IMR-90 (cell line): ENCODE data around the gene CHST8. TPM values are rescaled to one million over a fixed set of nuclear protein-coding genes. Genes with fewer than 3 reads are reported as not detected.

Source experiments
- ATAC-seq: fragments of 200-7000 bp; cut with Tn5 transposase; 2 replicates; pipeline ENCODE4 v1.9.1; 2020; ENCODE audit warnings: low read depth, mild to moderate bottlenecking, moderate library complexity
- BruUV-seq: library from RNA; stranded (reverse); fragments of 400-500 nt; replicated peaks from 2 replicates; lab custom pipeline; 2021; lab: Mats Ljungman, UMichigan
- CTCF ChIA-PET: fragments of 300-600 bp; formaldehyde crosslinking; extraction: SDS; loops from one replicate; lab custom pipeline; 2021; ENCODE audit warnings: antibody characterized with exemption; lab: Yijun Ruan, JAX
- POLR2A ChIA-PET: fragments of 300-600 bp; sonication (Branson Sonifier 250); formaldehyde crosslinking; loops from one replicate; lab custom pipeline; 2022; ENCODE audit warnings: antibody characterized with exemption; ENCODE audit not compliant: unreplicated experiment; lab: Charles Lee
- DNase-seq: peaks from one replicate; pipeline ENCODE4 v3.0.0; 2013
- H2AFZ ChIP-seq: replicated peaks from 2 replicates; pipeline ENCODE3; 2013; ENCODE audit warnings: low read length, mild to moderate bottlenecking; ENCODE audit not compliant: poor library complexity
- H2AK5ac ChIP-seq: 2 replicates; pipeline ENCODE4 v1.6.1; 2013; ENCODE audit warnings: low read depth, low read length, inconsistent platforms
- H2AK9ac ChIP-seq: replicated peaks from 2 replicates; pipeline ENCODE3; 2013; ENCODE audit warnings: mild to moderate bottlenecking, low read depth, low read length, moderate library complexity; ENCODE audit not compliant: poor library complexity
- H2BK120ac ChIP-seq: 2 replicates; pipeline ENCODE4 v1.6.1; 2013; ENCODE audit warnings: low read depth, low read length, inconsistent platforms
- H2BK15ac ChIP-seq: 3 replicates; pipeline ENCODE4 v1.6.1; 2013; ENCODE audit warnings: low read depth, low read length, inconsistent platforms
- H2BK20ac ChIP-seq: 2 replicates; pipeline ENCODE4 v1.6.1; 2013; ENCODE audit warnings: low read depth, mild to moderate bottlenecking, inconsistent platforms, low read length, moderate library complexity
- H2BK5ac ChIP-seq: 2 replicates; pipeline ENCODE4 v1.6.1; 2013; ENCODE audit warnings: mild to moderate bottlenecking, low read depth, low read length, inconsistent platforms; ENCODE audit not compliant: poor library complexity, severe bottlenecking
- H3K14ac ChIP-seq: replicated peaks from 2 replicates; pipeline ENCODE4 v1.6.1; 2013; ENCODE audit warnings: low read depth, low read length, inconsistent platforms
- H3K18ac ChIP-seq: 2 replicates; pipeline ENCODE4 v1.6.1; 2013; ENCODE audit warnings: low read depth, low read length, control low read depth
- H3K23ac ChIP-seq: 2 replicates; pipeline ENCODE4 v1.6.1; 2013; ENCODE audit warnings: low read depth, low read length, inconsistent platforms
- H3K27ac ChIP-seq: 2 replicates; pipeline ENCODE4 v1.5.1; 2013; ENCODE audit warnings: mild to moderate bottlenecking, control low read depth, low read length; ENCODE audit not compliant: insufficient read depth
- H3K27me3 ChIP-seq: 2 replicates; pipeline ENCODE4 v1.6.1; 2013; ENCODE audit warnings: low read length; ENCODE audit not compliant: control insufficient read depth, insufficient read depth
- H3K36me3 ChIP-seq: 2 replicates; pipeline ENCODE4 v1.6.1; 2013; ENCODE audit warnings: low read length, mixed read lengths; ENCODE audit not compliant: control insufficient read depth, insufficient read depth
- H3K4ac ChIP-seq: 2 replicates; pipeline ENCODE4 v1.6.1; 2013; ENCODE audit warnings: low read depth, low read length, inconsistent platforms
- H3K4me1 ChIP-seq: 2 replicates; pipeline ENCODE4 v1.6.1; 2013; ENCODE audit warnings: low read length, mixed read lengths; ENCODE audit not compliant: control insufficient read depth, insufficient read depth
- H3K4me2 ChIP-seq: 2 replicates; pipeline ENCODE4 v1.6.1; 2013; ENCODE audit warnings: low read depth, mild to moderate bottlenecking, control low read depth, low read length, moderate library complexity
- H3K4me3 ChIP-seq: 2 replicates; pipeline ENCODE4 v1.5.1; 2013; ENCODE audit warnings: low read depth, mild to moderate bottlenecking, control low read depth, low read length, moderate library complexity; ENCODE audit not compliant: insufficient read depth
- H3K56ac ChIP-seq: 2 replicates; pipeline ENCODE4 v1.6.1; 2013; ENCODE audit warnings: low read length, inconsistent platforms; ENCODE audit not compliant: insufficient read depth; ENCODE audit errors: extremely low read depth
- H3K79me1 ChIP-seq, 2 experiments: 2 replicates each; pipeline ENCODE4 v1.6.1; 2013; ENCODE audit warnings: low read length in 2 of 2, inconsistent platforms in 1 of 2, low read depth in 1 of 2
- H3K9ac ChIP-seq: 2 replicates; pipeline ENCODE4 v1.6.1; 2013; ENCODE audit warnings: low read depth, low read length, control low read depth
- H3K9me1 ChIP-seq: 2 replicates; pipeline ENCODE4 v1.6.1; 2013; ENCODE audit warnings: low read length, inconsistent platforms; ENCODE audit not compliant: insufficient read depth
- H3K9me3 ChIP-seq: 2 replicates; pipeline ENCODE4 v1.6.1; 2013; ENCODE audit warnings: low read length; ENCODE audit not compliant: control insufficient read depth, insufficient read depth
- H4K20me1 ChIP-seq: 2 replicates; pipeline ENCODE4 v1.6.1; 2013; ENCODE audit warnings: low read length, inconsistent platforms; ENCODE audit not compliant: insufficient read depth
- H4K5ac ChIP-seq: 2 replicates; pipeline ENCODE4 v1.6.1; 2013; ENCODE audit warnings: mild to moderate bottlenecking, low read depth, low read length, control low read depth
- H4K8ac ChIP-seq, 2 experiments: 2 replicates each; pipeline ENCODE4 v1.6.1; 2013; ENCODE audit warnings: low read depth in 2 of 2, low read length in 2 of 2, control low read depth in 1 of 2, inconsistent platforms in 1 of 2
- H4K91ac ChIP-seq: 2 replicates; pipeline ENCODE4 v1.6.1; 2013; ENCODE audit warnings: low read depth, low read length, inconsistent platforms; ENCODE audit not compliant: insufficient read depth
- BHLHE40 ChIP-seq: fragments of 150-350 bp; IDR thresholded peaks from 2 replicates; pipeline ENCODE4 v1.6.1; 2016; ENCODE audit warnings: mild to moderate bottlenecking, low read depth, low read length
- CEBPB ChIP-seq: IDR thresholded peaks from 2 replicates; pipeline ENCODE4 v1.6.1; 2012; ENCODE audit warnings: low read depth, low read length, improper control_type of control experiment
- CHD1 ChIP-seq: IDR thresholded peaks from 2 replicates; pipeline ENCODE4 v1.6.1; 2012; ENCODE audit warnings: low read depth, low read length, improper control_type of control experiment
- CTCF ChIP-seq: conservative IDR thresholded peaks from 2 replicates; pipeline ENCODE4 v1.5.1; 2012; ENCODE audit warnings: mild to moderate bottlenecking, low read depth, low read length, improper control_type of control experiment
- FOS ChIP-seq: fragments of 150-350 bp; IDR thresholded peaks from 2 replicates; pipeline ENCODE4 v1.6.1; 2016; ENCODE audit warnings: low read depth, low read length
- MAFK ChIP-seq: IDR thresholded peaks from 2 replicates; pipeline ENCODE4 v1.6.1; 2012; ENCODE audit warnings: low read depth, low read length, improper control_type of control experiment
- MAZ ChIP-seq: IDR thresholded peaks from 2 replicates; pipeline ENCODE4 v1.6.1; 2012; ENCODE audit warnings: low read depth, mild to moderate bottlenecking, low read length, improper control_type of control experiment, moderate library complexity, borderline replicate concordance
- MXI1 ChIP-seq: IDR thresholded peaks from 2 replicates; pipeline ENCODE4 v1.6.1; 2012; ENCODE audit warnings: low read depth, mild to moderate bottlenecking, low read length, moderate library complexity, borderline replicate concordance
- NFE2L2 ChIP-seq: fragments of 150-350 bp; IDR thresholded peaks from 2 replicates; pipeline ENCODE4 v1.6.1; 2016; ENCODE audit warnings: low read depth, mild to moderate bottlenecking, low read length
- POLR2A ChIP-seq: IDR thresholded peaks from 2 replicates; pipeline ENCODE4 v1.6.1; 2012; ENCODE audit warnings: mild to moderate bottlenecking, low read depth, low read length
- RAD21 ChIP-seq: IDR thresholded peaks from 2 replicates; pipeline ENCODE4 v1.6.1; 2012; ENCODE audit warnings: low read length, improper control_type of control experiment
- RCOR1 ChIP-seq: IDR thresholded peaks from 2 replicates; pipeline ENCODE4 v1.6.1; 2012; ENCODE audit warnings: mild to moderate bottlenecking, low read length, improper control_type of control experiment; ENCODE audit not compliant: insufficient replicate concordance
- RFX5 ChIP-seq: IDR thresholded peaks from 2 replicates; pipeline ENCODE4 v1.8.0; 2012; ENCODE audit warnings: low read depth, mild to moderate bottlenecking, low read length, moderate library complexity
- SMC3 ChIP-seq: fragments of 150-350 bp; IDR thresholded peaks from 2 replicates; pipeline ENCODE4 v1.6.1; 2016; ENCODE audit warnings: low read depth, mild to moderate bottlenecking, antibody characterized with exemption, low read length, moderate library complexity
- USF2 ChIP-seq: fragments of 150-350 bp; IDR thresholded peaks from 2 replicates; pipeline ENCODE4 v1.6.1; 2017; ENCODE audit warnings: mild to moderate bottlenecking, antibody characterized with exemption, low read length, low read depth
- WGBS, 2 experiments: methylation state at CpG; one replicate each; pipeline versions ENCODE4 v1.1.5 to v1.1.7; 2013; ENCODE audit warnings: missing lambda C conversion rate in 2 of 2; ENCODE audit not compliant: insufficient read length in 1 of 2; ENCODE audit errors: extremely low coverage in 2 of 2; 5-methylcytosine and 5-hydroxymethylcytosine counted together
- dilution Hi-C: fragments of 300-500 bp; cut with HindIII; formaldehyde crosslinking; loops from one replicate; pipeline ENCODE4 v1.14.3; 2018; ENCODE audit warnings: low sequenced_read_pairs; ENCODE audit not compliant: unreplicated experiment
- in situ Hi-C: fragments of 300-500 bp; cut with MboI; formaldehyde crosslinking; loops from 3 replicates; pipeline ENCODE4 v1.14.3; 2019; ENCODE audit warnings: low sequenced_read_pairs, inconsistent platforms, mixed read lengths
- intact Hi-C: fragments of 100-400 bp; cut with micrococcal nuclease; formaldehyde crosslinking; loops from 2 replicates; pipeline ENCODE4 v1.10.0; 2022
- polyA plus RNA-seq, 3 experiments: library from polyadenylated mRNA; depleted of rRNA; stranded (reverse); fragments of >200 nt; gene quantifications; 2 replicates each; pipeline ENCODE4 v1.2.3, GENCODE V29; 2012; ENCODE audit warnings: low replicate concordance in 1 of 3
- total RNA-seq: library from RNA; depleted of rRNA; stranded (reverse); fragments of >200 nt; gene quantifications from 2 replicates; pipeline ENCODE4 v1.2.3, GENCODE V29; 2012
- TF ChIP-seq, protein P1 (sequence below): fragments of 150-350 bp; IDR thresholded peaks from 2 replicates; pipeline ENCODE4 v1.6.1; 2016; ENCODE audit warnings: low read depth, mild to moderate bottlenecking, low read length, moderate library complexity, borderline replicate concordance

Gene CHST8
- total and polyA plus RNA-seq, 2 of the 4 experiments (the other 2 are of a cell fraction) = not detected

DNA sequence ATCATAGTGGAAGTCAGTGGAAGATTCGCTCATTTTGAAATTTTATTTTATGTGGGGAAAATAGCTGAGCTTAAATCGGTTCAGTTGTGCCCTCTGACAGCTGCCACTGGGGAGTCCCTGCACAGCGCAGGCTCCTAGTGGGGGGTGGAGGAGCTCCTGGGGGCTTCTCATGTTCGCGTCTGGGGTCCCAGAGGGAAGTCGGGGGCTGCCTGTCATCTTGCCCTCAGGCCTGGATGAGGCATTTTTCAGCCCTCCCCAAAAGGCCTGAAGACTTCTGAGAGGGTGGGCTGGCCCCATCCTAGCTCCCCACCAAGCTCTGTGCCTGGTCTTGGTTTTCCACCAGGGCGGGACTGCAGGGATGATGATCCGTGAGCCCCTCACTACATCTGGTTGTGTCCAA lies 82.1 kb downstream of the CHST8 start:
- H3K27ac ChIP-seq = no peak overlapping the region
- intact Hi-C loops = no loop called here
- no peak overlapping the region for H3K56ac ChIP-seq
- no peak overlapping the region for H2BK120ac ChIP-seq
- no peak overlapping the region for H3K14ac ChIP-seq
- no peak for ATAC-seq
- H3K9me1 ChIP-seq = no peaks in the 10 kb centered on the region
- no peaks in the 10 kb centered on the region for H3K27me3 ChIP-seq
- no peak overlapping the region for H2BK15ac ChIP-seq
- H3K18ac ChIP-seq = no peak overlapping the region
- no peaks in the 10 kb centered on the region for H3K9me3 ChIP-seq
- no peak overlapping the region for H3K4ac ChIP-seq
- CTCF ChIA-PET = no interaction called here
- H4K20me1 ChIP-seq = no peaks in the 10 kb centered on the region
- H4K8ac ChIP-seq = no peak overlapping the region
- H3K36me3 ChIP-seq = no peaks in the 10 kb centered on the region
- H3K4me3 ChIP-seq = no peak overlapping the region
- TF ChIP-seq RAD21 = no peak
- TF ChIP-seq MXI1 = no peak
- TF ChIP-seq POLR2A = no peak
- TF ChIP-seq RCOR1 = no peak
- no peak for TF ChIP-seq FOS
- no peak for TF ChIP-seq MAZ
- no peak for TF ChIP-seq CEBPB
- no peak for TF ChIP-seq CHD1
- no peak for TF ChIP-seq CTCF
- no peak for TF ChIP-seq NFE2L2
- no peak for TF ChIP-seq BHLHE40
- TF ChIP-seq SMC3 = no peak
- no peak for TF ChIP-seq RFX5
- TF ChIP-seq, protein P1, sequence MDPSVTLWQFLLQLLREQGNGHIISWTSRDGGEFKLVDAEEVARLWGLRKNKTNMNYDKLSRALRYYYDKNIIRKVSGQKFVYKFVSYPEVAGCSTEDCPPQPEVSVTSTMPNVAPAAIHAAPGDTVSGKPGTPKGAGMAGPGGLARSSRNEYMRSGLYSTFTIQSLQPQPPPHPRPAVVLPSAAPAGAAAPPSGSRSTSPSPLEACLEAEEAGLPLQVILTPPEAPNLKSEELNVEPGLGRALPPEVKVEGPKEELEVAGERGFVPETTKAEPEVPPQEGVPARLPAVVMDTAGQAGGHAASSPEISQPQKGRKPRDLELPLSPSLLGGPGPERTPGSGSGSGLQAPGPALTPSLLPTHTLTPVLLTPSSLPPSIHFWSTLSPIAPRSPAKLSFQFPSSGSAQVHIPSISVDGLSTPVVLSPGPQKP = no peak
- TF ChIP-seq MAFK = no peak
- TF ChIP-seq USF2 = no peak
- no peak overlapping the region for H2BK20ac ChIP-seq
- H4K91ac ChIP-seq = no peak overlapping the region
- H3K4me1 ChIP-seq = no peaks in the 10 kb centered on the region
- H4K5ac ChIP-seq = no peak overlapping the region
- no peak overlapping the region for H2BK5ac ChIP-seq
- in situ Hi-C loops = no loop called here
- POLR2A ChIA-PET = no interaction called here
- DNase-seq = no peak
- H3K9ac ChIP-seq = no peak overlapping the region
- no CpG with 5 or more reads among the region's 8 CpGs for WGBS, 2 experiments
- BruUV-seq = no TSS peak
- no peak overlapping the region for H3K23ac ChIP-seq
- H2AK9ac ChIP-seq = no peak overlapping the region
- no peak overlapping the region for H2AK5ac ChIP-seq
- dilution Hi-C loops = no loop called here
- H2AFZ ChIP-seq = no peak overlapping the region
- H3K79me1 ChIP-seq = no peaks in the 10 kb centered on the region
- H3K4me2 ChIP-seq = no peak overlapping the region
